Epithelial cell of proximal tubule (primary cell): ENCODE results near the gene SKAP1. TPM values are rescaled to one million over a fixed set of nuclear protein-coding genes. Genes with fewer than 3 reads are reported as not detected.

ENCODE experiments used
- DNase-seq: peaks from one replicate; pipeline ENCODE4 v3.0.0-alpha.2; 2011; ENCODE audit warnings: low read depth
- H3K4me3 ChIP-seq: 2 replicates; pipeline ENCODE4 v1.5.1; 2011; ENCODE audit warnings: low read depth, mild to moderate bottlenecking, low read length
- total RNA-seq: library from RNA; depleted of rRNA; stranded (reverse); fragments of >200 nt; gene quantifications from 2 replicates; pipeline ENCODE4 v1.2.3, GENCODE V29; 2015
- TF ChIP-seq, protein P1 (sequence below): conservative IDR thresholded peaks from 2 replicates; pipeline ENCODE4 v1.5.1; 2012; ENCODE audit warnings: low read depth, mild to moderate bottlenecking, low read length

The SKAP1 gene
- total RNA-seq, 1 donor from 2014 or later, result 11.4 TPM

DNA sequence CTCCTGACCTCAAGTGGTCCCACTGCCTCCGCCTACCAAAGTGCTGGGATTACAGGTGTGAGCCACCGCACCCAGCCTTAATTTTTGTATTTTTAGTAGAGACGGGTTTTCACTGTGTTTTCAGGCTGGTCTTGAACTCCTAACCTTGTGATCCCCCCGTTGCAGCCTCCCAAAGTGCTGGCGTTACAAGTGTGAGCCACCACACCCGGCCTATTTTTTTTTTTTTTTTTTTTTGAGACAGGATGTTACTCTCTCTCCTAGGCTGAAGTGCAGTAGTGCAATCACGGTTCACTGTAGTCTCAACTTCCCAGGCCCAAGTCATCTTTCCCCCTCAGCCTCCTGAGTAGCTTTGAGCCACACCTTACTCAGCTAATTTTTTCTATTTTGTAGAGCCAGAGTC lies 325.6 kb downstream of the SKAP1 start:
- no peak overlapping the region for H3K4me3 ChIP-seq
- DNase-seq, result no peak
- TF ChIP-seq, protein P1, sequence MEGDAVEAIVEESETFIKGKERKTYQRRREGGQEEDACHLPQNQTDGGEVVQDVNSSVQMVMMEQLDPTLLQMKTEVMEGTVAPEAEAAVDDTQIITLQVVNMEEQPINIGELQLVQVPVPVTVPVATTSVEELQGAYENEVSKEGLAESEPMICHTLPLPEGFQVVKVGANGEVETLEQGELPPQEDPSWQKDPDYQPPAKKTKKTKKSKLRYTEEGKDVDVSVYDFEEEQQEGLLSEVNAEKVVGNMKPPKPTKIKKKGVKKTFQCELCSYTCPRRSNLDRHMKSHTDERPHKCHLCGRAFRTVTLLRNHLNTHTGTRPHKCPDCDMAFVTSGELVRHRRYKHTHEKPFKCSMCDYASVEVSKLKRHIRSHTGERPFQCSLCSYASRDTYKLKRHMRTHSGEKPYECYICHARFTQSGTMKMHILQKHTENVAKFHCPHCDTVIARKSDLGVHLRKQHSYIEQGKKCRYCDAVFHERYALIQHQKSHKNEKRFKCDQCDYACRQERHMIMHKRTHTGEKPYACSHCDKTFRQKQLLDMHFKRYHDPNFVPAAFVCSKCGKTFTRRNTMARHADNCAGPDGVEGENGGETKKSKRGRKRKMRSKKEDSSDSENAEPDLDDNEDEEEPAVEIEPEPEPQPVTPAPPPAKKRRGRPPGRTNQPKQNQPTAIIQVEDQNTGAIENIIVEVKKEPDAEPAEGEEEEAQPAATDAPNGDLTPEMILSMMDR, result no peak

DNA sequence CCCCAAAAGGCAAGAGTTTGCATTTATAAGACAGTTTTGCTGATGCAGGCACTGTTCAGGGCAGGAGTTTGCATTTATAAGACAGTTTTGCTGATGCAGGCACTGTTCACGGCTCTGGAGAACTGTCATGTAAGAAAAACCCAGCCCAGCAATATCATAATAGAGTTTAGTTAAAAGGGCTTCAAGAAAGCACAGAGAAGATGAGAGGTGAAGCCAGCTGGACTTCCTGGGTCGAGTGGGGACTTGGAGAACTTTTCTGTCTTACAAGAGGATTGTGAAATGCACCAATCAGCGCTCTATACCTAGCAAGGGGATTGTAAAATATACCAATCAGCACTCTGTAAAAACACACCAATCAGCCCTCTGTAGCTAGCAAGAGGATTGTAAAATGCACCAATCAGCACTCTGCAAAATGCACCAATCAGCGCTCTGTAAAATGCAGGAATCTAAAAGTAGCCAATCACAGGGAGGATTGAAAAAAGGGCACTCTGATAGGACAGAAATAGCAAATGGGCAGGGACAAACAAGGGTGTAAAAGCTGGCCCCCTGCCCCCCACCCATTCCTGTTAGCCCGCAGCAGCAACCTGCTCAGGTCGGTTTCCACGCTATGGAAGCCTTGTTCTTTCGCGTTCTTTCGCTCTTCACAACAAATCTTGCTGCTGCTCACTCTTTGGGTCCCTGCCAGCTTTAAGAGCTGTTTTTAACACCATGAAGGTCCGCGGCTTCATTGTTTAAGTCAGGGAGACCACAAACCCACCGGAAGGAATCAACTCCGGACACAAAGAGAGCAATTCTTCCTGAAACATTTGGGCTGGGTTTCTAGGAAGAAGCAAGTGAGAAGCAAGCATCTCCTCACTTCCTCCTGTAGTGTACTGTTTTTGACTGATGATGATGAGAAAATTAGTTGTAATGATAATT lies 327.0 kb downstream of the SKAP1 start:
- no peak for DNase-seq
- H3K4me3 ChIP-seq, result no peak overlapping the region
- TF ChIP-seq, protein P1, result no peak

DNA sequence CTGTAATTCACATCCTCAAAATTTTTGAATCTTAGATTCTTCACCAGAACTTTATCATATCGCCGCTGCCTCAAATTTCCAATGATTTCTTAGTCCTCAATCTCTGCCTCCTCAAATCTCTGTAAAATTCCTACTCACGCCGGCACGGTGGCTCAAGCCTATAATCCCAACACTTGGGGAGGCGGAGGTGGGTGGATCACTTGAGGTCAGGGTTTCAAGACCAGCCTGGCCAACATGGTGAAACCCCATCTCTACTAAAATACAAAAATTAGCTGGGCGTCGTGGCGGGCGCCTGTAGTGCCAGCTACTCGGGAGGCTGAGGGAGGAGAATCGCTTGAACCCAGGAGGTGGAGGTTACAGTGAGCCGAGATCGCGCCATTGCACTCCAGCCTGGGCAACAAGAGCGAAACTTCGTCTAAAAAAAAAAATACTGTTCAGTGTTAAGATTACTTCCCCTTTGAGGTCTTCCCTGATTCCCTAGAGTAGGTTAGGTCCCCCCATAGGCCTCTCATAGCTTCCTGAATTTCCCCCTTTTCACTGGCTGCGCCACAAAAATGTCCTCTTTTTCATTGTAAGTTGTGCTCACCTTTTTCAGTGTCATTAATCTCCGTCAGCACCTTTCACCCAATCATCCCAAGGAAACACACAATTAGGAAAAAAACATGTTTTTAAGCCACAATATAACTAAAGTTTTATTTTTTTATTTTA lies 327.8 kb downstream of the SKAP1 start:
- TF ChIP-seq, protein P1, result no peak
- DNase-seq, result no peak
- H3K4me3 ChIP-seq, result peak overlapping the region; percentile 96

DNA sequence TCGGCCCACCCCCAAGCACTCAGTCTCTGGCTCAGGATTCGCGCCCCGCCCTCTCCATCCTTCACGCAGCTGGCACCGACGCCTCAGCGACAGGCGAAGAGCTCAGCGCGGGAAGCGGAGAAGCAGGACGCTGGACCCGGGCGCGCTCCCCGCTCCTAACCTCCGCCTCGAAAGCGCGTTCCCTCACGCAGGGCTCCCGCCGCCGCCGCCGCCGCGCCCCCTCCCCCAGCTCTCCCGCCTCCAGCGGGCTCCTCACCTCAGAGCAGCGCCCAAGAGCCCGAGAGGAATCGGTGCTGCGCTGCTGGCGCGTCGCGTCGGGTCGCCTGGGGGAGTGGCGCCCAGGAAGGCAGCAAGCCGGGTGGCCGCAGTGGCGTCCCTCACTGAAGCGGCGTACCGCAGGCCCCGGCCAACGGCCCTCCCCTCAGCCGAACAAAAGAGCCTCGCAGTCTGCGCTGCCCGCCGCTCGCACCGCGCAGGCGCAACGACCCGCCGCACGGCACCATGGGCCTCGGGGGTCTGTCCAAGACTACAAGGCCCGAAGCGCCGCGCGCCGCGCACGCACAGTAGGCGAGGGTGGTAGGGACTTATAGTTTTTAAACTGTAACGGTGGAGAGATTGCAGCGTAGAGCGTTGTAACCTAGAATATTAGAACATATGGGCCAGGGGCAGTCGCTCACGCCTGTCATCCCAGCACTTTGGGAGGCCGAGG lies 328.8 kb downstream of the SKAP1 start, which contains the start of gene CBX1:
CBX1 (minus strand) TSS at position 467 of the 709 bp plus-strand sequence. CDS start 24,474 bp downstream, outside the sequence.
- peak within 1 kb of the TSS; percentile 96 for H3K4me3 ChIP-seq
- DNase-seq, result no peak
- TF ChIP-seq, protein P1, result no peak

DNA sequence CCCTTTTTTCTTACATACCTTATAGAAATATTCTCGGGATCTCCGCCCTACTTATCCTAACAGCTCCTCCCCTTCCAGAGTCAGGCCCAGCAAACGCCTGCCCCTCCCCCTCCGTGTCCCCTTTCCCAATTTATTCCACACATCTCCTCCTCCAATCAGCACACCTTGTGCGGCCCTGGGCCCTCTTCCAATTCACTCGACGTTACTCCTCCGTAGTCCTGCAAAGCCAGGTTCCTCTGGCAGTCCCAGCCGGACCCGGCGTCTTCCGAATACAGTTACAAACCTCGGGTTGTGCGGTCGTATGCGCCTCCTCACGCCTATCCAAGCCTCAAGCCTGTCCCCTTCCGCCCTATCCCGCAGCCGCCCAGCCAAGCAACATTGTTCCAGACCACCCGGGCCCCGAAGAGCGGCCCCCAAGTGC lies 329.4 kb downstream of the SKAP1 start:
- TF ChIP-seq, protein P1, result no peak
- no peak for DNase-seq
- peak overlapping the region; percentile 96 for H3K4me3 ChIP-seq

DNA sequence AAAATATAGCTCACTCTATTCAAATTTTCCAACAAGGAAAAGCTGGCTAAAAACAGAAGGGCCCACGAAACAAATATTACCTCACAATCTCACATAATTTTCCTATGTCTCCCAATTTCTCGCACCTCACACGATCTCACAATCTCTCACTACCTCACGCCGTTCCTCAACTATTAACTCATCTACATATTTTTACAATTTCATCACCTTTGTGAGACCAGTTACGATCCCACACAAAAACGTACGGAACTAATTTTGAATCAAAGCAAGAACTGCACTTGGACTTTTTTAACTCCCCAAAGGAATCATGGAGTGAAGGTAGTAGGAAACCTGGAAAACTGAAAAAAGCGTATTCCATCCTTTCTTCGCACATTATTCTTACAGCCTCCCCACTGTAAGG lies 329.9 kb downstream of the SKAP1 start:
- TF ChIP-seq, protein P1, result no peak
- H3K4me3 ChIP-seq, result peak overlapping the region; percentile 96
- DNase-seq, result no peak
